AG10803 (cell line): Measurements from ENCODE around the gene ZBTB20.
"Not testable (repeated sequence)": the region's sequence is repeated elsewhere in the genome, so short reads cannot be mapped to it uniquely, and the experiment has no call there.

ENCODE experiments used
- DNase-seq: peaks from one replicate; pipeline ENCODE4 v3.0.0; 2010; ENCODE audit warnings: low read depth
- H3K4me3 ChIP-seq: 2 replicates; pipeline ENCODE4 v1.5.1; 2011; ENCODE audit warnings: mild to moderate bottlenecking, low read length, control low read depth
- CTCF ChIP-seq: conservative IDR thresholded peaks from 2 replicates; pipeline ENCODE4 v1.5.1; 2011; ENCODE audit warnings: mild to moderate bottlenecking, low read length, control low read depth, inconsistent platforms

The ZBTB20 gene

GRCh38 chr3:114685161-114685560, 461.9 kb downstream of the ZBTB20 start:
- DNase-seq: peak; percentile 9
- TF ChIP-seq CTCF: no peak
- peak overlapping the region; percentile 48 for H3K4me3 ChIP-seq

- no peak overlapping the region for H3K4me3 ChIP-seq
- no peak for TF ChIP-seq CTCF
- no peak for DNase-seq
Measured at GRCh38 chr3:114680299-114680698, 466.8 kb downstream of the ZBTB20 start.

GRCh38 chr3:114679773-114680172, 467.3 kb downstream of the ZBTB20 start:
- DNase-seq, H3K4me3 ChIP-seq: not testable (repeated sequence)

GRCh38 chr3:114675104-114675503, 472.0 kb downstream of the ZBTB20 start:
- DNase-seq: peak; percentile 33
- TF ChIP-seq CTCF: no peak
- H3K4me3 ChIP-seq: no peak overlapping the region

- no peak overlapping the region for H3K4me3 ChIP-seq
- DNase-seq: peak; percentile 9
- no peak for TF ChIP-seq CTCF
Measured at GRCh38 chr3:114674036-114674435, 473.1 kb downstream of the ZBTB20 start.

- H3K4me3 ChIP-seq: no peak overlapping the region
- TF ChIP-seq CTCF: no peak
- no peak for DNase-seq
Measured at GRCh38 chr3:114673481-114673880, 473.6 kb downstream of the ZBTB20 start.

GRCh38 chr3:114672692-114673447, 474.2 kb downstream of the ZBTB20 start:
- TF ChIP-seq CTCF: no peak
- DNase-seq: no peak
- H3K4me3 ChIP-seq: no peak overlapping the region
